ENCODE results near the gene FAM174C.
A peak's percentile ranks its signal among the peaks of the same experiment; 100 is the strongest.
"Not testable (repeated sequence)": the region's sequence is repeated elsewhere in the genome, so short reads cannot be mapped to it uniquely, and the experiment has no call there.

The FAM174C gene

DNA sequence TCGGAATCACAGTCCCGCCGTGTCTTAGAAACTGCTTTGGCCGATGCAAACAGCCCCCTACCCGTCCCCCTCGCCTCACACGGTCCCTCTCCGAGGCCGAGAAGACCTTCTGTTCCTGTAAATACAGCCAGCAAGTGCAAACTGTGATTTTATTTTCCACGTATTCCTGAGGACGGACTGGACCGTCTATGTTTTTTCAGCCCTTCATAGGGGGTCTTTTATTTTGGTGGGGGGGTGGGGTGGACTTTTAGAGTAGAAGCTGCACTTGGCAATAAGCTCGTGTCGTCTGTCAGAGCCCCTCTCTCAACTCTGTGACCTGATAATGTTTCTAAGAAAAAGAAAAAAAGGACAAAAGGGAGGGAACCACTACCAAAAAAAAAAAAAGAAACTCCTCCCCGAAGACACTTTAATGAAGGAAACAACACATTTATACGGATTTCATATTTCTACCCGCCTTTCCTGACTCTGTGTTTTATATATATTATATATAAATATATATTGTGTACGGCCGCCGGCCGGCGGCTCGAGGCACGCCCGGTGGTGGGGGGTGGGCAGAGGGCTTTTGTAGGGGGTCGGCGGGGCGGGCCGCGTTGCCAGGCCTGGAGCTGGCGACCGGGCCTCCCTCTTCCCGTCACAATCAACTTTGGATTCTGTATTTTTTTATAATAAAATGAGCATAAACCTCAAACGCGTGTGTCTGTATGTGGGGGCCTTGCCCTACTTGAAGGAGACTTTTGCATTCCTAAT lies 25.6 kb downstream of the FAM174C start:
- DNase-seq (ENCODE audit: low read depth in 2 of 2): no peak

DNA sequence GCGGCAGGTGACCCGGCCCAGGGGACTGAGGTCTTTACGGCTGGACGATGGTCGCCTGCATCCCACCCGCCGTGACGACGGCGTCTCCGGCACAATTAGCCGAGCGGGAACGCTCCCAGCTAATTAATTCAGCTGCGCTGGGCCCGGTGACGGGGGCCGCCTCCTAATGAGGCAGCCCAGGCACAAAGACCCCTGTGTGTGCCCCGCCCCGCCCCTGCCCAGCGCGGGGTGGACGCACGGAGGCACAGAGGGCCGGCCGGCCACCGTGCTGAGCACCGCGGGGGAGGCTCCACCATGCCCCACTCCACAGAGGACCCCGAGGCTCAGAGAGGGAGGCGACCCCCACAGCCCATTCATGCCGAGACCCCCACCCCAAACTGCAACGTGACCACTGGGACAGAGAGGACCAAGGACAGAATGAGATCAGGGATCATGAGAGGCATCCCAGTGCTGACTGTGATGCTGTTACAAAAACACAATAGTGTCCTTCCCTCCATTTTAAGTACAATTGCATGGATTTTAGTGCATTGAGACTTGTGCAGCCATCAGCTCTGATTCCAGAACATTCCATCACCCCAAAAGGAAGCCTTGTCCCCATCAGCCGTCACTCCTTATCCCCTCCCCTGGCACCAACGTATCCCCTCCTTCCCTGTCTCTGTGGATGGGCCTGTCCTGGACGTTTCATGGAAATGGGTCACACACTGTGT lies 27.4 kb downstream of the FAM174C start:
- DNase-seq (ENCODE audit: low read depth in 2 of 2): no peak

DNA sequence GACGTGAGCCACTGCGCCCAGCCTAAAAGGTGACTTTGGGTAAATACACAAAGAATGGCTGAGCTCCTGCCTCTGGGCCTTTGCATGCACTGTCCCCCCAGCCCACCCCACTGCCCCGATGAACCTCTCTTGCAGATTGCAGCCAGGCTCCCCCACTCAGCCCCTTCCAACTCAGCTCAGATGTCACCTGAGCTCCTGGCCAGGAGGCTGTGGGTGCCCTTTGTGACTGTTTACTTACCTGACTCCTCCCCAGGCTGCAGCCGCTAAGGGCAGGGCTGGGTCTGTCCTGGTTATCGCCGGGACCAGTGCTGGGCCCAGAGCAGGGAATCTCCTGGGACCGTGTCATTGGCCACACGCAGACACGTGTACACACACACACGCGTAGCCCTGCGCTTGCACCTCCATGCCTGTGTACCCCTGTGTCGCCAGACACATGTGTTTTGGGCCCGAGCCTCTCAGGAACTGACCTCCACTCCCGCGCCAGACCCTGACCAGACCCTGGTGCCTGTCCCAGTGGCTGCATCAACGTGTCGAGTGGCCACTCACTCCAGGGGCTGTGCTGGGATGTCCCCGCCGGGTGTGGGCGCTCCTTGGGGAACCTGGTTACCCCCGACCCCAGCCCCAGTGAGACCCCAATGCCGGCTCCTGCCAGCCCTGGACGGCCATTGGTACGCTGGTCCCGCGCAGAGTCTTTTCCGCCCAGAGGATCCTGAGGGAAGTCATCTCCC lies 29.0 kb downstream of the FAM174C start:
- no peak for DNase-seq (ENCODE audit: low read depth in 2 of 2)

DNA sequence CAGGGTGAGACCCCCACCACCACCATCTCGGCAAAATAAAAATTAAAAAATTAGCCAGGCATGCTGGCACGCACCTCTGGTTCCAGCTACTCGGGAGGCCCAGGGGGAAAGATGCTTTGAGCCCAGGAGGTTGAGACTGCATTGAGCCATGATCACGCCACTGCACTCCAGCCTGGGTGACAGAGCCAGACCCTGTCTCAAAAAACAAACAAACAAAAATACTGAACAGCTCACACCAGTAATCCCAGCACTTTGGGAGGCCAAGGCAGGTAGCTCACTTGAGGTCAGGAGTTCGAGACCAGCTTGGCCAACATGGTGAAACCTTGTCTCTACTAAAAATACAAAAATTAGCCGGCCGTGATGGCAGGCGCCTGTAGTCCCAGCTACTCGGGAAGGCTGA lies 30.0 kb downstream of the FAM174C start:
- not testable (repeated sequence) for DNase-seq (ENCODE audit: low read depth in 2 of 2)

DNA sequence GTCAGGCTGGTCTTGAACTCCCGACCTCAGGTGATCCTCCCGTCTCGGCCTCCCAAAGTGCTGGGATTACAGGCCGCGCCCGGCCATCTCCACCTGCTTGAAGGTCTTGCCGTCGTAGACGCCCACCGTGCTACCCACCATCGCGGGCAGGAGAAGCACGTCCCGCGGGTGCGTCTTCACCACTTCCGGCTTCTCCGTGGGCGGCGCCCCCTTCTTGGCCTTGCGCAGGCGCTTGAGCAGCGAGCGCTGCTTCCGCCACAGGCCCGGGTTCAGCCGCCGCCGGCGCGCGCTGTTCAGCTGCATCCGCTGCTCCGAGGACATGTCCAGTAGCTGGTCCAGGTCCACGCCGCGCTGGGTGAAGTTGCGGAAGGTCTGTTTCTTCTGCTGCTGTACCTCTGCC lies 32.0 kb downstream of the FAM174C start:
- DNase-seq (ENCODE audit: low read depth in 2 of 2): no peak

DNA sequence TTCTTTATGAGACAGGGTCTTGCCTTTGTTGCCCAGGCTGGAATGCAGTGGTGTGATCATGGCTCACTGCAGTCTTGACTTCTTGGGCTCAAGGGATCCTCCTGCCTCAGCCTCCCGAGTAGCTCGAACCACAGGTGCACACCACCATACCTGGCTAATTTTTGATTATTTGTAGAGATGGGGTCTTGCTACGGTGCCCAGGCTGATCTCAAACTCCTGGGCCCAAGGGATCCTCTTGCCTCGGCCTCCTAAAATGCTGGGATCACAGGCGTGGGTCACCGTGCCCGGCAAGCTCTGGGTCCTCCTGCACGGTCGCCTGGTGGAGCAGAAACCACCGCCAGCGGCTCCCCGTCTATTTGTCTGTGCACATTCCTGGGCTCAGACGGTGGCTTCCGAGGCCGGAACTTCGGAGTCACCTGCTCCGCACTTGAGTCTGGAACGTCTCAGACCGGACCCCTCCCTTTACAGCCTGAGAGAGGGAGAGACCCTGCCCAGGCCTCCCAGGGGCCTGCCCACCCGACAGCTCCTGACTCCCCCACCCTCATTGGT lies 32.5 kb downstream of the FAM174C start:
- DNase-seq (ENCODE audit: low read depth in 2 of 2): no peak

DNA sequence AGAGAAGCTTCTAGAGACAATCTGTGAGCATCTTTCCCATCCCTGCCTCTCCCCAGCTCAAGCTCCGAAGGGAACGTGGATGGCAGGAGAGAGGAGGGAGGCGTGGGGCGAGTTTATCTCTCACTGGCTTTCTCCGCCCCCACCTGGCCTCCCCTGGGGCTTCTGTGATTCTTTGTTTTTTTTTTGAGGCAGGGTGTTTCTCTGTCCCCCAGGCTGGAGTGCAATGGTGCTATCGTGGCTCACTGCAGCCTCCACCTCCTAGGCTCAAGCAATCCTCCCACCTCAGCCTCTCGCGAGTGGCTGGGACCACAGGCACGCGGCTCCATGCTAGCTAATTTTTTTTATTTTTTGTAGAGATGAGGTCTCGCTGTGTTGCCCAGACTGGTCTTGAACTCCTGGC lies 33.4 kb downstream of the FAM174C start:
- DNase-seq (ENCODE audit: low read depth in 2 of 2): no peak

DNA sequence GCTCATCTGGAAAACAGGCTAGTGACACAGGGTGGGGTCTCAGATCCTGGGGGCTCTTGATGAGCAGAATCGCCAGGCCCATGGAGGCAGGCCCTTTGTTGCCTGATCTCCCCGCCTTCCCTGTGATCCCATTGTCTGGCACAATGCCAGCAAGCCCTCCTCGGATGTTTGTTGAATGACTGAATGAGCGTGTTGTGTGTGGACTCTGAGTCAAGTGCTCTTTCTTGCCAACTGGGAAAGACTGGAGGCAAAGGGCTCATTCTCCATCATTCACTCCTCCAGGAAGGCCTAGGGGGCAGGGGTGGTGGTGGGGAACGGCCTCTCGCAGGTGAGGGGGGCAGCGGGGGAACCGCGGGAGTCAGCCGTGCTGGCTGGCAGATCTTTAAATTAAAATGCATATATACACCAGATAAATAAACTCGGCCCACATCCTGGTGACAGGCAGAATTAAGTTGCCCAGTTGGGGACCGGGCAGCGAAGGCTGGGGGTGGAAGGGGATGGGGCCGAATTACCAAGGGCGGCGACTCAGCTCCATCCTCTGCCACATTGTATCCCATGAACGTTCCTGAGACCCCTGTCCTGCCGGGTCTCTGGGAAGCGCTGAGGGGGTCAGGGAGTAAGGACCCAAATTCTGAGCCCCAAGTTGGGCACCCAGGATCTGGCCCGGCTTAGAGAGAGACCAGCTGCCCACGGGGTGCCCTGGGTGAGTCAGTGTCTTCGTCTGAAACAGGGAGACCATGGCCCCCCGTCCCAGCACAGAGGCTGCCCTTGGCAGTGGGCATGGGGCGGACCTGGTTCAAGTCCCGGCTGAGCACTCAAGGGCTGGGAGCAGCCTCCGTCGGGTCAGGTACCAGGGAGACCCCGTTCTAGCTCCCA lies 34.9 kb downstream of the FAM174C start:
- DNase-seq (ENCODE audit: low read depth in 2 of 2): no peak

DNA sequence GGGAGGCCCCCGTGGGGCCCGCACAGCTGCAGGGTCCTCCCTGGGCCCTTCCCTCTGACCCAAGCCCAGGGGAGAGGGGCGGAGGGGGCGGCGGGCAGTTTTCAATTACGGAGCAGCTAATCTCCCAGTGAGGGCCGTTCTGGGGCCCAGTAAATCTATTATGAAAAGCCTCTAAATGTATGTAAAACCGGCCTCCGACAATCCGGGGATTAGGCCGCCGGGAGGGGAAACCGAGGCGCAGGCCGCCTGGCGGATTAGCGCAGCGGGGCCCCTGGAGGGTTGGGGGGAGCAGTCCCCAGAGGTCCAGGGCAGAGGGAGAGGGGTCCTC lies 35.5 kb downstream of the FAM174C start:
- DNase-seq (ENCODE audit: low read depth in 2 of 2): no peak

DNA sequence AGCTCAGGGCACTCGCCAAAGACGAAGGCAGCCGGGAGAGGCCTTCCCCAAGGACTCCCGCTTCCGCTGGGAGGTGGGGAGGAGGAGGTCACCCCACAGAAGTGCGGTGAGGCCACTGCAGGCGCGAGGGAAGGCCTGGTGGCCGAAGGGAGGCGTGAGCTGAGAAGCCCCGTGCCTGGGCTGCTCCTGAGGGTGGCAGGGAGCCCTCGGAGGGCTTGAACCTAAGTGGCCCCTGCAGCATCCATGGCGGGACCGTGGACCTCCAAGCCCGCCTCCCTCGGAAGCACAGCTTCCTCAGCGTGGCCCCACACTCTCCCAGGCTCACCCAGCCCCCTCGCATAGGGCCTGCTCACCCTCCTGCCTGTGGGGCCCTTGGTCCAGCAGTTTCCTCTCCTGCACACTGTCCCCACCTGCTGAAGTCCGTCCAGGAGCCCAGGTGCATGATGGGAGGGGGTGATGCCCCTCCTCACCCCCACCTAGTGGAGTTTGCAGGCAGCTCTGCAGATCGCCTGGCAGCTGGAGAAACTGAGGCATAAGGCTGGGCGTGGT lies 36.3 kb downstream of the FAM174C start:
- no peak for DNase-seq (ENCODE audit: low read depth in 2 of 2)

DNA sequence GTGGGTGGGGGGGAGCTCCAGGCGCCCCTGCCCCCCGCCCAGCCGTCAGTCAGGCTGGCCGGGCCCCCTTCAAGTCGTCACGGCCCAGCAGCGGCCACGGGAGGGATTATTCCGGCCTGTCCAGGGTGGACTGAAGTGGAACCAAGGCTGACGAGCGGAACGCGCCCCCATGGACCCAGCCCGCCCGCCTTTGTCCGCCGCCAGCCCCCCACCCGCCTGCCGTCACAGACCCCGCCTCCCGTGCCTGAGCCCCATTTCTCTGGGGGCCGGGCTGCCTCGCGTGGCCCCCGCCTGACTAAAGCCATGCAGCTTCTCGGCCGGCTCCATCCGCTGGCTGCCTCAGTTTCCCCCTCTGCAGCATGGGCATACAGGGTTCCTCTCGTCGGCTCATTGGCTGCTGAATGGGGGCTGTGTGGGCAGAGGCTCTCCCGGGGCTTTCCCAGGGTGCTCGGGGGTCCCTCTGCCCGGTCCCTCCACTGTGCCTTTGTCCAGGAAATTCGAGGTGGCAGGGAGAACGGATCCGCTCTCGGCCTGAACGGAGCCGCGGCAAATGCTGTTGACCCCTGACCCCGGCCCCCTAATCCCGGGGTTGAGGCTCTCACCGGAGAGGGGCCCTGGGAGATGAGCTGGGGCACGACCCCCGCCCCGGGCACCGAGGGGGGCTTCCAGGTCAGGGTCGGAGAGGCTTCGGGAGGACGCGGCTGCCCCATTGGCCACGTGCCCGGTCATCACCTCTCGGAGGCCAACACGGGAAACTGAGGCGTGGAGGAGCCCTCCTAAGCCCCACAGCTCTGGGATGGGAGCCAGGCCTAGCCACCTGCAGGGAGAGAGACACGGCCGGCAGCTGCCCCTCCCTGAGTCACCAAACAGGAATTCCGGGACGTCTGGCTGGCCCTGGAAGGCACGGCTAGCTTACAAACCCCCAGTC lies 37.7 kb downstream of the FAM174C start:
- DNase-seq (ENCODE audit: low read depth in 2 of 2): no peak

DNA sequence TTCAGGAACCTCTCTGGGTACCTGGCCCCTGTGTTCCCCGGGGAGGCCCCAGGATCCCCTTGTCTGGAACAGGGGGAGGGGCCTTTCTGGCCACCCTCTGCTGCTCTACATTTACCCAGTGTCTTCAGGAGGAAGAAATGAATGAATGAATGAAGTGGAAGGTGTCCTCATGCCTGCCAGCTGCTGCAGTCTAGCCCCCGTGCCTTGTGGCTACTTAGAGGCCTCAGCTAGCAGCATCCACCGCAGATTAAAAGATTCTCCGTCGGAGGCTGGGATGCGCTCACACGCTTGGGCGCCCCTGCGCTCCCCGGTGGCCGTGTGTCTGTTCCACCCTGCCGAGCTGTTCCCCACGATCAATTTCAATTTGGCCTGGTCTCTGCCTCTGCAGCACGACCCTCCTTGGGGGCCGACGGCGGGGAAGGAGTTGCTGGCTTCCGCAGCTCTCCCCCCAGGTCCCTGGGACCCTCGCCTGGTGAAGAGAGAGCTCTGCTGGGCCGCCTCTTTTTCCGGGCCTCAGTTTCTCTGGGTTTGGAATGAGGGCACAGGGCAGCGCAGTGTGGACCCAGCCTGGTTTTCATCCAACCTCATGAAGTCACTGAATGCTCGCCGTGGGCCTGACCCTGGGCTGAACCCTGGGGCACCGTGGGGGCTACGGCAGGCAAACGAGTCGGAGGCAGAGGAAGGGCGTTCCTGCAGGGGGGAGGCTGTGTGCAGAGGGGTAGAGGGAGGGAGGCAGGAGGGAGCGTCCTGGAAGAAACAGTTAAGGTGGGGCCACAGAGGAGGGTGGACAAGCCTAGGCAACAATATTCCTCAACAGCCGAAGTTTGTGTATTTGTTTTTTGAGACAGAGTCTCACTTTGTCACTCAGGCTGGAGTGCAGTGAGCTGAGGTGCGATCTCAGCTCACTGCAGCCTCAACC lies 38.6 kb downstream of the FAM174C start:
- DNase-seq (ENCODE audit: low read depth in 2 of 2): no peak

DNA sequence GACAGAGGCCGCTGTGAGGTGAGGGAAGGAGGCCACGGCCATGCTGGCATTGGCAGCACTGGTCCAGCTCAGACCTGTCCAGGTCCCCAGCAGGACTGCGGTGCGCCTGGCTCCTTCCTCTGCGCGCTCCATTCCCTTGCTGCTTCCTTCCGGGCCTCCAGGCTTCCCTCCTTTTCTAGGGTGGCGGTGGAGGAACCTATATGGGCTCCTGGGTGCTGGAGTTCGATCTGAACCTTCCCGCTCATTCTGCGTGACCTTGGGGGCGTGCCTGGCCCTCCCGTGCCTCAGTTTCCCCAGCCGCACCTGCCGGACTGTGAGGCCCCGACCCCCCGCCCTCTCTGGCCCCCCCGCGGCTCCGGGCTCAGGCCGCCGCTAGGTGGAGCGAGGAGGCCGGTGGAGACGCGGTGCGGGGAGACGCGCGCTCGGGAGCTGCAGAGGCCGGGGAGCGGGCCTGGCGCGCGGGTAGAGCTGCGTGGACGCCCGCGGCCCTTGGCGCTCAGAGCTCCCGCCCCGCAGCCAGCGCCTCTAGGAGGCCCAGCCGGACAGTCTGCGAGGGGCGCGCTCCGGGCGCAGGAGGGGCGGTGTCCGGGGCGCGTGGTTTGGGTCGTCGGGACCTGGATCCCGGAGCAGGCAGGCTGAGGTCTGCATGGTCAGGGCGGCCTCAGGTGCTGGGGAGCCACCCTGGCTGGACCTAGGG lies 40.3 kb downstream of the FAM174C start:
- peak in 1 of 2 donors; percentile 28 for DNase-seq (ENCODE audit: low read depth in 2 of 2)

DNA sequence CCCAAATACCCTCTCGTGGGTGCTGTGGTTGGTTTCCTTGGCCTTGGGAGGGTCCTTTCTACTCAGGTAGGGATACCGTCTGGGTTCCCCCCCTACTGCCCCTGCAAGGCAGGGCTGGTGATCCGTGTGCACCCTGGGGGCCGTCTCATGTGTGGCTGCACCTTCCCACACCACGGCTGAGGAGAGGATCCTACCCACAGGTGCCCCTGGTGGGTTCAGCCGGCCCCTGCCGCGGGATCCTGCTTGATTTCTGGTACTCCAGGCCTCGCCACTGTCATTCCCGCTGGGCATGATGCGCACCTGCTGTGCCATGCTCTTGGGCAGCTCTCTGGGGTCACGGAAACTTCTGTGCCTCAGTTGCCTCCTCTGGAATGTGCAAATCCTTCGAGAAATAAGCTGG lies 41.1 kb downstream of the FAM174C start:
- no peak for DNase-seq (ENCODE audit: low read depth in 2 of 2)

DNA sequence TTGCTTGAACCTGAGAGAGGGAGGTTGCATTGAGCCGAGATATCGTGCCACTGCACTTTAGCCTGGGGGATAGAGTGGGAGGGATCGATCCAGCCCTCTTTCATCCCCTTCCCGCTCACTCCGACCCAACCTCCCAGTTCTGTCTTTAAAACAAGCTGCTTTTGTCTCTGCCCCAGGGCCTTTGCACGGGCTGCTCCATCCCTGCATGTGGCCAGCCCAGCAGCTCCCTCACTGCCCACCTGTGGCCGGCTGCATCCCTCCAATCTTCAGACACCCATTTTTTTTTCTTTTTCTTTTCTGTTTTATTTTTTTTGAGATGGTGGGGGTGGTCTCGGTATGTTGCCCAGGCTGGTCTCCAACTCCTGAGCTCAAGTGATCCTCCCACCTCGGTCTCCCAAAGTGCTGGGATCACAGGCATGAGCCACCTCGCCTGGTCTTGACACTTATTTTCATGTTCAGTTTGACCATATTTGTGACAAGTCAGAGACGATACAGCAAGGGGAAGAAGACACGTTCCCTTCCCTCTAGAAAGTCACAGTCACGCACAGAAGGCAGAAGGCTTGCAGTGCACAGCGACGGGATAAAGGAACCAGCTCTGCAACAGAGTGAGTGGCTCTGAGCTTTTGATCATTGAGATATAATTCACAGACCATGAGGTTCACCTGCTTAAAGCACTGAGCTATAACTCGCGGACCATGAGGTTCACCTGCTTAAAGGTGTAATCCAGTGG lies 42.1 kb downstream of the FAM174C start:
- DNase-seq (ENCODE audit: low read depth in 2 of 2): no peak

DNA sequence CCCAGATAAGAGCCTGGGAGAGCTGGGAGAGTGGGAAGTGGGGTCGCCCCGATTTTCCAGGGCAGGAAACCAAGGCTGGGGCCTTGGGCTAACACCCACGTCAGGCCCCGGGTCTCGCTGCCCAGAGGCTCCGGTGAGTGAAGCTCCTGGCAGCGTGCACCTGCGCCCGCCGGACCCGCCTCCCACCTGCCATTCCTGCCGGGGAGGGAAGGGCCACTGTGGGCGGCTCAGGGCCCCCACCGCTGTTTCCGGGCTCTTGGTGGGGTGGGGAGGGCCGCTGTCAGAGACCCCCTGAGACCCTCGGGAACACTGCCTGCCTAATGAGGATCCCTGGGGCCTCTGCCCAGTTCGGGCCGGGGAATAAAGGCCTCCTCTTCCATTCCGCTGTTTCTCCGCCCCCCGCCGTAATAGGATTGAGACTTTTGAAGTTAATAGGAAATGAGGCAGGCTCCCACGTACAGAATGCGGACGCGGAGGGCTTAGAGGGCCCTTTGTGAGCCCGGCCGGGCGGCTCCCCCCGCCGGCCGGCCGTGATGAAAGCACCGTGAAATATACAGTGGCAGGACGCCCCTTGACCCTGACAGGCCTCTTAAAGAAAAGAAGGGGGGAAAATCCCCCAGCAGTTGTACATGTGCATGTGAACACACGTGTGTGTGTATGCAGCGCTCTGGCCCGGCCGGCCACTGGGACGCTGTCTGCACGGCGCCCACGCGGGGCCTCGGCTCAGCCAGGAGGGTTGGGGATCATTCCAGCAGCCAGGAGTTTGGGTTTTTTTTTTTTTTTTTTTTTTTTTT lies 43.5 kb downstream of the FAM174C start:
- no peak for DNase-seq (ENCODE audit: low read depth in 2 of 2)

DNA sequence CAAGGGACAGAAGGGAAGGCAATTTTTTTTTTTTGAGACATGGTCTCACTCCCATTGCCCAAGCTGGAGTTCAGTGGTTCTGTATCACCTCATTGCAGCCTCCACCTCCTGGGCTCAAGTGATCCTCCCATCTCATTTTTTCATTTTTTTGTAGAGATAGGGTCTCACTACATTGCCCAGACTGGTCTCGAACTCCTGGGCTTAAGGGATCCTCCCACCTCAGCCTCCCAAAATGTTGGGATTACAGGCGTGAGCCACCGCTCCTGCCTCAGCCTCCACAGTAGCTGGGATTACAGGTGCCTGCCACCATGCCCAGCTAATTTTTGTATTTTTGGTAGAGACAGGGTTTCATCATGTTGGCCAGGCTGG lies 44.9 kb downstream of the FAM174C start:
- DNase-seq (ENCODE audit: low read depth in 2 of 2): not testable (repeated sequence)
